GM12873 (cell line): ENCODE results near the gene DDI1.

Experiments used
- TF ChIP-seq, protein P1 (sequence below): IDR thresholded peaks from 2 replicates; pipeline ENCODE4 v1.5.1; 2012; ENCODE audit warnings: low read depth, mild to moderate bottlenecking, moderate library complexity, low read length, control low read depth; ENCODE audit not compliant: insufficient read depth; ENCODE audit errors: missing control alignments

DDI1 gene

DNA sequence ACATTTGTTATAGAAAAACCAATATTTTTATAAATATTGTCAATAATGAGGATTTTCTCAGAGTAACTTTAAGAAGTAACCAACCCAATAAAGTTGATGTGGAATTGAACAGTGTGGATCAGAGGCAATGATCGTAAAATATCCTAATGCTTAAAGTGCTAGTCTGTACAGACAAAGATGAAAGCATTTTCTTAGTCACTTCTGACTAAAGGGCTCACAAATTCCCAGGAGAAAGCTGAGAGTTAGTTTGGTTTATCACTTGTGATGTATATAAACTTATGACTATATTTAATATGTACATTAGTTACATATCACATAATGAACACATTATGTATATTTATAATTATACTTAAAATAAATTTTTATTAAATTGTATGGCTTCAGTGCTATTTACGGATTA lies 25.4 kb upstream of the DDI1 start:
- TF ChIP-seq, protein P1, sequence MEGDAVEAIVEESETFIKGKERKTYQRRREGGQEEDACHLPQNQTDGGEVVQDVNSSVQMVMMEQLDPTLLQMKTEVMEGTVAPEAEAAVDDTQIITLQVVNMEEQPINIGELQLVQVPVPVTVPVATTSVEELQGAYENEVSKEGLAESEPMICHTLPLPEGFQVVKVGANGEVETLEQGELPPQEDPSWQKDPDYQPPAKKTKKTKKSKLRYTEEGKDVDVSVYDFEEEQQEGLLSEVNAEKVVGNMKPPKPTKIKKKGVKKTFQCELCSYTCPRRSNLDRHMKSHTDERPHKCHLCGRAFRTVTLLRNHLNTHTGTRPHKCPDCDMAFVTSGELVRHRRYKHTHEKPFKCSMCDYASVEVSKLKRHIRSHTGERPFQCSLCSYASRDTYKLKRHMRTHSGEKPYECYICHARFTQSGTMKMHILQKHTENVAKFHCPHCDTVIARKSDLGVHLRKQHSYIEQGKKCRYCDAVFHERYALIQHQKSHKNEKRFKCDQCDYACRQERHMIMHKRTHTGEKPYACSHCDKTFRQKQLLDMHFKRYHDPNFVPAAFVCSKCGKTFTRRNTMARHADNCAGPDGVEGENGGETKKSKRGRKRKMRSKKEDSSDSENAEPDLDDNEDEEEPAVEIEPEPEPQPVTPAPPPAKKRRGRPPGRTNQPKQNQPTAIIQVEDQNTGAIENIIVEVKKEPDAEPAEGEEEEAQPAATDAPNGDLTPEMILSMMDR = no peak

GRCh38 chr11:104015649-104016415 lies 20.6 kb upstream of the DDI1 start:
- TF ChIP-seq, protein P1 = no peak

DNA sequence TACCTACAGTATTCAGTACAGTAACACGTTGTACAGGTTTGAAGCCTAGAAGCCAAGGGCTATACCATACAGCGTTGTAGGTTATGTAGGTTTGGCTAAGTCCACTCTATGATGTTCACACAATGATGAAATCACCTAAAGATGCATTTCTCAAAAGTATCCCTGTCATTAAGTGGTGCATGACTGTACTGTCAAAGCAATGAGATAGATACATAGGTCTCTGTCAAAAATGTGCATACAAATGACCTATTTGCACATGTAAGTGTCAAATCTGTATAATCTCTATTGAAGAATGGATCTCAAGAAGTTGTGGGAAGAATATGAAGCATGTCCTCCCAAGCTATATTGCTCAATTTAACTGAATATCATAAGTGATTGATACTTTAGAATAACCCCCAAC lies 11.9 kb upstream of the DDI1 start:
- TF ChIP-seq, protein P1 = no peak

DNA sequence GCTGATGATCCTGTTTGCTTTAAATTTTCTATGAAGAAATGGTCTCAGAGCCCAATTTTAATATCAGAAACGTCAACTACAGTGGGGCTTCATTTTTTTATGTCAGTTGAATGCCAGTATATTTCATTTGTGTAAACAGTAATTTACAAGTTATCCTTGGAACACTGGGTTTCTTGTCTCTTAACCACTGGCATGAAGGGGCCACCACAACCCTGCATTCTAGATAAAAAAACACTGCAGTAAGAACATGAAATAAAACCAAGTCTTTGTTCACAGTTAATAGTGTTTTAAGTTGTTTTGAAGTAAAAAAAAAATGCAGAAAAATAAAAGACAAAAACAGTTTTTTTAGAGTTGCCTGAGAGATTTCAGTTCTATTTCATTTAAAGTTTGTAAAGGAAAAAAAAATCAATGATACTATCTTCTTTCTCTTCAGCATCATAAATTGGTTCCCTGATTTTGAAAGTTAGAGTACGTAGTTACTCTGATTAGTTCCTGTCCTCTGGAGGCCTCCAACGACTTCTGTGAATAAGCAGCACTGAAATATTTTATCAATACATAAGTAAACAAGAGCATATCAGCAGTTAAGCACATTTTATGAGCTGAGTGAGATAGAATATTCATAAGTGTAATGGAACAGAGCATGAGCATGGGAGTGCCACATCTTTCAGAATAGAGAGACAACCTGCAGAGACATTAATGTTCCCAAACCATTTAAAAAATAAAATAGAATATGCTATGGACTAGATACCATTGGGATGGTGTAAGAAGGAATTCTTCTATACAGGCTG lies 7.8 kb upstream of the DDI1 start:
- TF ChIP-seq, protein P1 = no peak

- TF ChIP-seq, protein P1 = no peak
Measured at GRCh38 chr11:104033134-104033533, 3.3 kb upstream of the DDI1 start.

DNA sequence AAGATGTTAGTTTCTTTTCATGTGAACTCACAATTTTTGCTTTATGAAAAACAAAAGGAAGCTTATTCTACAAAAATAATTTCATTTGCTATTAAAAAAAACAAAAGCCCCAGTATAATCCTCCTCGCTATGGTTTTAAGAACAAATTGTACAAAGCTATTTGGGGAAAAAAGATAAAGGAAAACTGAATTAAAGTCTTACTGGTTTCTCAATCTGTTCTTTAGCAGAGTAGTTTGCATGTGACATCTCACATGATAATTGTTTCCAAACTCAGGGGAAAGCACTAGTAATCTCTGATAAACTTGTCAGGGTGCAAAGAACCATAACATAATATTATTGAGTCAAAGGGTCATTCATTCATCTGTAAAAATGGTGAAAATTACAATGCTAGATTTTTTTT lies 2.9 kb upstream of the DDI1 start:
- TF ChIP-seq, protein P1 = no peak

DNA sequence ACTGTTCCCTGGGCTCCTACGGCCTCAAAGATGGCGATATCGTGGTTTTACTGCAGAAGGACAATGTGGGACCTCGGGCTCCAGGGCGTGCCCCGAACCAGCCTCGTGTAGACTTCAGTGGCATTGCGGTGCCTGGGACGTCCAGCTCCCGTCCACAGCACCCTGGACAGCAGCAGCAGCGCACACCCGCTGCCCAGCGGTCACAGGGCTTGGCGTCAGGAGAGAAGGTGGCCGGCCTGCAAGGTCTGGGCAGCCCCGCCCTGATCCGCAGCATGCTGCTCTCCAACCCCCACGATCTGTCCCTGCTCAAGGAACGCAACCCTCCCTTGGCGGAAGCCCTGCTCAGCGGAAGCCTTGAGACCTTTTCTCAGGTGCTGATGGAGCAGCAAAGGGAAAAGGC lies 555 bp downstream of the DDI1 start:
- TF ChIP-seq, protein P1 = no peak
